Measurements from ENCODE around the gene ZC2HC1B. TPM values are rescaled to one million over a fixed set of nuclear protein-coding genes. Genes with fewer than 3 reads are reported as not detected.

Gene ZC2HC1B
- total RNA-seq, 1 experiment from 2014 or later = not detected

DNA sequence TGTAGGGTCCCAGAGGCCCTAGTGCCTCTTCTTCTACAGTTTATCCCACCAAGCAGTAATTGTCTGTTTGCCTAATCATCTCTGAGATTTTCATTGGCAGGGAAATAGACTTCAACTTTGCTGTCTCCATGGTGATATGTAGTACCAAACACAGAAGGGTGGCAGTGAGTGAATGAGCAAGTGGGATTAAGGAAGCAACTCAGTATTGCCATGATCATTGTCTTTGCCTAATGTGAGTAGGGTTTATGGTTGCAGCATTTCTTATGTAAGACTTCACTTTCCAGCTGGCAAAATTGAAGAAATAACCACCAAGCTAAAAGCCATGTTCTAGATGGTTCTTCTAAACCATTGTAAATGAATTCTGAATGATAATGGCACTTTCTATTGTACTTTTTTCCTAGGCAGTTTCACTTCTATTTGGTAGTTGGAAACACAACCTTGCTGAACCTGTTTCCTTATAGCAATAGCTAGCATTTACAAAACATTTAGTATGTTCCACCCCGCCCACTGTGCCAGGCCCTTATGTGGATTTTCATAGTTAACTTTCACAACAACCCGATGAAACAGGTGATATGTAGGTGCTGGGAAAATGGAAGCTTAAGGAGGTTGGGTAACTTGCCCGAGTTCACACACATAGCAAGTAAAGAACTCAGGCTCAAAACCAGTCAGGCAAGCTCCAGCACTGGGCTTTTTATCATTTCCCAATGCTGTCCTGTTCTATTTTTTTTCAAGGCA is 32.0 kb downstream of the ZC2HC1B start:
- ChIA-PET CTCF (no interaction called here), POLR2A (no interaction called here), RAD21 (ENCODE audit: low non-redundant PET in 1 of 2, low total read pairs in 2 of 2, uncharacterized antibody in 2 of 2, unreplicated experiment in 2 of 2) (no interaction called here)
- H3K9ac ChIP-seq (ENCODE audit: low read length) = no peak overlapping the region
- H3K36me3 ChIP-seq (ENCODE audit: control insufficient read depth in 1 of 2, insufficient read depth in 2 of 2, low read length in 2 of 2) = no peaks in the 10 kb centered on the region
- no peaks in the 10 kb centered on the region for H3K79me2 ChIP-seq (ENCODE audit: insufficient read depth, low read length)
- BruUV-seq (replicated peaks) = no TSS peak
- H4K20me1 ChIP-seq (ENCODE audit: insufficient read depth) = no peaks in the 10 kb centered on the region
- H2AFZ ChIP-seq (ENCODE audit: low read depth, low read length, poor library complexity, severe bottlenecking) = no peak overlapping the region
- H3K9me2 ChIP-seq (ENCODE audit: insufficient read depth) = no peaks in the 10 kb centered on the region
- no peak overlapping the region for H3K27ac ChIP-seq (ENCODE audit: low read depth, low read length)
- intact Hi-C loops (cut with micrococcal nuclease) = no loop called here
- TF ChIP-seq JUND (IDR thresholded peaks at IDR 0.05) (no peak), EGR1 (IDR thresholded peaks at IDR 0.05; ENCODE audit: low read depth) (no peak), ZNF274 (IDR thresholded peaks at IDR 0.05; ENCODE audit: low read depth, low read length) (no peak), SIN3A (IDR thresholded peaks at IDR 0.05; ENCODE audit: low read depth) (no peak), MAX (IDR thresholded peaks at IDR 0.05) (no peak)
- TF ChIP-seq, protein P1, sequence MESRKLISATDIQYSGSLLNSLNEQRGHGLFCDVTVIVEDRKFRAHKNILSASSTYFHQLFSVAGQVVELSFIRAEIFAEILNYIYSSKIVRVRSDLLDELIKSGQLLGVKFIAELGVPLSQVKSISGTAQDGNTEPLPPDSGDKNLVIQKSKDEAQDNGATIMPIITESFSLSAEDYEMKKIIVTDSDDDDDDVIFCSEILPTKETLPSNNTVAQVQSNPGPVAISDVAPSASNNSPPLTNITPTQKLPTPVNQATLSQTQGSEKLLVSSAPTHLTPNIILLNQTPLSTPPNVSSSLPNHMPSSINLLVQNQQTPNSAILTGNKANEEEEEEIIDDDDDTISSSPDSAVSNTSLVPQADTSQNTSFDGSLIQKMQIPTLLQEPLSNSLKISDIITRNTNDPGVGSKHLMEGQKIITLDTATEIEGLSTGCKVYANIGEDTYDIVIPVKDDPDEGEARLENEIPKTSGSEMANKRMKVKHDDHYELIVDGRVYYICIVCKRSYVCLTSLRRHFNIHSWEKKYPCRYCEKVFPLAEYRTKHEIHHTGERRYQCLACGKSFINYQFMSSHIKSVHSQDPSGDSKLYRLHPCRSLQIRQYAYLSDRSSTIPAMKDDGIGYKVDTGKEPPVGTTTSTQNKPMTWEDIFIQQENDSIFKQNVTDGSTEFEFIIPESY (IDR thresholded peaks at IDR 0.05; ENCODE audit: extremely low read depth, insufficient replicate concordance, low read length) = no peak
- H3K9me3 ChIP-seq (ENCODE audit: control insufficient read depth in 1 of 2, insufficient read depth in 1 of 2, low read depth in 1 of 2, low read length in 2 of 2) = no peaks in the 10 kb centered on the region
- ATAC-seq = no peak
- no peaks in the 10 kb centered on the region for H3K27me3 ChIP-seq (ENCODE audit: insufficient read depth, low read length)
- no peak overlapping the region for H3K4me2 ChIP-seq (ENCODE audit: low read length)
- H3K4me3 ChIP-seq (replicated peaks in 1 of 2; ENCODE audit: low read depth in 1 of 2, low read length in 2 of 2) = no peak overlapping the region
- no peaks in the 10 kb centered on the region for H3K4me1 ChIP-seq (ENCODE audit: control insufficient read depth in 1 of 2, insufficient read depth in 2 of 2, low read length in 2 of 2)
- DNase-seq (ENCODE audit: low read depth, low spot score) = no peak

- TF ChIP-seq SP1 (IDR thresholded peaks at IDR 0.05; ENCODE audit: low read depth) = no peak
- no peak for TF ChIP-seq ZNF274 (IDR thresholded peaks at IDR 0.05; ENCODE audit: low read depth, low read length)
- TF ChIP-seq SRF (IDR thresholded peaks at IDR 0.05; ENCODE audit: low read depth) = no peak
- TF ChIP-seq EZH2phosphoT487 (IDR thresholded peaks at IDR 0.05; ENCODE audit: borderline replicate concordance) = no peak
- TF ChIP-seq POLR2A (IDR thresholded peaks at IDR 0.05; ENCODE audit: borderline replicate concordance, extremely low read depth, insufficient read depth, insufficient read length) = no peak
- Histone ChIP-seq H3K9ac (ENCODE audit: low read length) (no peak overlapping the region), H3K36me3 (ENCODE audit: control insufficient read depth in 1 of 2, insufficient read depth in 2 of 2, low read length in 2 of 2) (no peaks in the 10 kb centered on the region), H3K79me2 (ENCODE audit: insufficient read depth, low read length) (no peaks in the 10 kb centered on the region), H3K9me3 (ENCODE audit: control insufficient read depth in 1 of 2, insufficient read depth in 1 of 2, low read depth in 1 of 2, low read length in 2 of 2) (no peaks in the 10 kb centered on the region), H3K27me3 (ENCODE audit: insufficient read depth, low read length) (no peaks in the 10 kb centered on the region), H4K20me1 (ENCODE audit: insufficient read depth) (no peaks in the 10 kb centered on the region), H3K9me2 (ENCODE audit: insufficient read depth) (no peaks in the 10 kb centered on the region), H3K4me2 (ENCODE audit: low read length) (no peak overlapping the region), H2AFZ (ENCODE audit: low read depth, low read length, poor library complexity, severe bottlenecking) (no peak overlapping the region), H3K4me1 (ENCODE audit: control insufficient read depth in 1 of 2, insufficient read depth in 2 of 2, low read length in 2 of 2) (no peaks in the 10 kb centered on the region), H3K4me3 (replicated peaks in 1 of 2; ENCODE audit: low read depth in 1 of 2, low read length in 2 of 2) (no peak overlapping the region), H3K27ac (ENCODE audit: low read depth, low read length) (no peak overlapping the region)
- ChIA-PET CTCF (no interaction called here), POLR2A (no interaction called here), RAD21 (ENCODE audit: low non-redundant PET in 1 of 2, low total read pairs in 2 of 2, uncharacterized antibody in 2 of 2, unreplicated experiment in 2 of 2) (no interaction called here)
- BruUV-seq (replicated peaks) = no TSS peak
- intact Hi-C loops (cut with micrococcal nuclease) = no loop called here
- DNase-seq (ENCODE audit: low read depth, low spot score) (no peak), ATAC-seq (no peak)
These were observed 36.1 kb downstream of the ZC2HC1B start for GRCh38 chr6:143900358-143900757.
